MM.1S (cell line): Measurements from ENCODE around the gene IQSEC1.

Source experiments
- DNase-seq: peaks from one replicate; pipeline ENCODE4 v3.0.0-alpha.2; 2015
- H2AFZ ChIP-seq: fragments of 300-600 bp; sonication (generic); 2 replicates; pipeline ENCODE4 v1.6.0; 2016; ENCODE audit warnings: antibody characterized with exemption, low read length
- H3F3A ChIP-seq: fragments of 300-600 bp; sonication (generic); 2 replicates; pipeline ENCODE4 v1.6.1; 2016; ENCODE audit warnings: mild to moderate bottlenecking, antibody characterized with exemption, low read length, moderate library complexity, mixed read lengths; ENCODE audit not compliant: insufficient read depth
- H3K27ac ChIP-seq: fragments of 300-600 bp; sonication (generic); 2 replicates; pipeline ENCODE4 v1.5.1; 2016; ENCODE audit warnings: mild to moderate bottlenecking, low read length
- H3K27me3 ChIP-seq: fragments of 300-600 bp; sonication (generic); replicated peaks from 2 replicates; pipeline ENCODE4 v1.6.0; 2016; ENCODE audit warnings: low read length; ENCODE audit not compliant: insufficient read depth
- H3K36me3 ChIP-seq: fragments of 300-600 bp; sonication (generic); replicated peaks from 2 replicates; pipeline ENCODE4 v1.6.1; 2016; ENCODE audit warnings: mild to moderate bottlenecking, low read length, mixed read lengths; ENCODE audit not compliant: insufficient read depth
- H3K4me1 ChIP-seq: fragments of 300-600 bp; sonication (generic); 2 replicates; pipeline ENCODE4 v1.6.1; 2016; ENCODE audit warnings: low read length, mixed read lengths
- H3K4me2 ChIP-seq: fragments of 300-600 bp; sonication (generic); 2 replicates; pipeline ENCODE4 v1.6.0; 2016; ENCODE audit warnings: low read depth, low read length
- H3K4me3 ChIP-seq: fragments of 300-600 bp; sonication (generic); 2 replicates; pipeline ENCODE4 v1.5.1; 2016; ENCODE audit warnings: low read length, mixed read lengths
- H3K79me2 ChIP-seq: fragments of 300-600 bp; sonication (generic); 2 replicates; pipeline ENCODE4 v1.6.1; 2016; ENCODE audit warnings: mixed run types, low read length, mixed read lengths
- H3K9ac ChIP-seq: fragments of 300-600 bp; sonication (generic); 2 replicates; pipeline ENCODE4 v1.6.1; 2016; ENCODE audit warnings: low read length, mixed read lengths
- H3K9me2 ChIP-seq: fragments of 300-600 bp; sonication (generic); replicated peaks from 2 replicates; pipeline ENCODE4 v1.6.1; 2016; ENCODE audit warnings: mild to moderate bottlenecking, low read length, mixed read lengths; ENCODE audit not compliant: insufficient read depth
- H3K9me3 ChIP-seq: fragments of 300-600 bp; sonication (generic); replicated peaks from 2 replicates; pipeline ENCODE4 v1.6.1; 2016; ENCODE audit warnings: mild to moderate bottlenecking, low read length, mixed read lengths; ENCODE audit not compliant: insufficient read depth
- H4K20me1 ChIP-seq: fragments of 300-600 bp; sonication (generic); 2 replicates; pipeline ENCODE4 v1.6.1; 2016; ENCODE audit warnings: mild to moderate bottlenecking, low read length, moderate library complexity, mixed read lengths; ENCODE audit not compliant: insufficient read depth
- EZH2 ChIP-seq: fragments of 300-600 bp; sonication (generic); optimal IDR thresholded peaks from 2 replicates; pipeline ENCODE3; 2017; ENCODE audit warnings: low read depth, mild to moderate bottlenecking, antibody characterized with exemption, low read length, mixed read lengths
- EZH2phosphoT487 ChIP-seq: fragments of 300-600 bp; sonication (generic); IDR thresholded peaks from 2 replicates; pipeline ENCODE4 v1.6.1; 2018; ENCODE audit warnings: antibody characterized with exemption, low read length
- TF ChIP-seq, protein P1 (sequence below): fragments of 300-600 bp; sonication (generic); IDR thresholded peaks from 2 replicates; pipeline ENCODE4 v1.5.1; 2016; ENCODE audit warnings: antibody characterized with exemption, low read length, mixed read lengths

Gene IQSEC1

DNA sequence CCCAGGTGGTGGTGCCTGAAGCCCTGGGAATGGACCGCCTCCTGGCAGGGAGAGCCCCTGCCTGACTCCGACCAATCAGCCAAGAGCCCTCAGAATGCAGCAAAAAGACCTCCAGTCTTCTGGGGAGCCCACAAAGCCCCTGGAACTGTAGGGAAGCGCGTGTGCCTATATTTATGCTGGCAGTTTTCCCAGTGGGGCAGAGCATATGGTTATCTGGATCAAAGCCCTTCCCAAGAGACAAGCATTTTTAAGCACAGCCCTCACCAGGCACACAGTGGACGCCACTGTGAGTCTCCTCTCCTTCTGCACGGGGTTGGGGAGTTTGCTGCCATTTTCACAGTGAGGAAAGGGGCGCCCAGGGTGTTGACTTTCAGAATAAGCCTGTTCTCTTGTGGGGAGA is 150.9 kb downstream of the IQSEC1 start:
- Histone ChIP-seq H3K27ac (no peak overlapping the region), H3F3A (no peaks in the 10 kb centered on the region), H3K36me3 (peaks cover 7% of the 10 kb centered on the region), H3K4me2 (no peak overlapping the region), H3K9me2 (no peaks in the 10 kb centered on the region), H3K9me3 (no peaks in the 10 kb centered on the region), H3K4me3 (no peak overlapping the region), H3K9ac (no peak overlapping the region), H2AFZ (no peak overlapping the region), H3K79me2 (peaks cover 11% of the 10 kb centered on the region), H3K27me3 (no peaks in the 10 kb centered on the region), H4K20me1 (no peaks in the 10 kb centered on the region), H3K4me1 (no peaks in the 10 kb centered on the region)
- TF ChIP-seq, protein P1, sequence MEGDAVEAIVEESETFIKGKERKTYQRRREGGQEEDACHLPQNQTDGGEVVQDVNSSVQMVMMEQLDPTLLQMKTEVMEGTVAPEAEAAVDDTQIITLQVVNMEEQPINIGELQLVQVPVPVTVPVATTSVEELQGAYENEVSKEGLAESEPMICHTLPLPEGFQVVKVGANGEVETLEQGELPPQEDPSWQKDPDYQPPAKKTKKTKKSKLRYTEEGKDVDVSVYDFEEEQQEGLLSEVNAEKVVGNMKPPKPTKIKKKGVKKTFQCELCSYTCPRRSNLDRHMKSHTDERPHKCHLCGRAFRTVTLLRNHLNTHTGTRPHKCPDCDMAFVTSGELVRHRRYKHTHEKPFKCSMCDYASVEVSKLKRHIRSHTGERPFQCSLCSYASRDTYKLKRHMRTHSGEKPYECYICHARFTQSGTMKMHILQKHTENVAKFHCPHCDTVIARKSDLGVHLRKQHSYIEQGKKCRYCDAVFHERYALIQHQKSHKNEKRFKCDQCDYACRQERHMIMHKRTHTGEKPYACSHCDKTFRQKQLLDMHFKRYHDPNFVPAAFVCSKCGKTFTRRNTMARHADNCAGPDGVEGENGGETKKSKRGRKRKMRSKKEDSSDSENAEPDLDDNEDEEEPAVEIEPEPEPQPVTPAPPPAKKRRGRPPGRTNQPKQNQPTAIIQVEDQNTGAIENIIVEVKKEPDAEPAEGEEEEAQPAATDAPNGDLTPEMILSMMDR, result no peak
- TF ChIP-seq EZH2phosphoT487 (no peak), EZH2 (no peak)
- no peak for DNase-seq

DNA sequence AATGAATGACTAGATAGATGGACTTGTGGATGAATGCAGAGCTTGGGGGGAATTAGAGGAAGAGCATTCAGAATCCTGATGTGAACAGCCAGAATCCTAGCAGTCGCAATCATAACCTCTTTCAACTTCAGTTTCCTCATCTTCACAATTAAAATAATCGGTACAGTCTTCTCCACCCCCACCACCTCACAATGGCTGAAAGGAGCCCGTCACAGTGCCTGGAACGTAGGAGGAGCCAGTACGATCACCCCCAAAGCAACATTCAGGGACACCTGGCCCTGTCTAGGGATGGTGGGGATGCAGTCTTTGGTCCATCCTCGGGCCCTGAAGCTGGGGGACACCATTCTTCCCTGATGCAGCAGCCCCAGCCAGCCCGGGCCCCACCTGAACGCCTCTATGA is 151.5 kb downstream of the IQSEC1 start:
- Histone ChIP-seq H3K27ac (no peak overlapping the region), H3K9me3 (no peaks in the 10 kb centered on the region), H3K4me3 (no peak overlapping the region), H3K4me1 (no peaks in the 10 kb centered on the region), H3K9ac (no peak overlapping the region), H3K36me3 (peaks cover 7% of the 10 kb centered on the region), H3K9me2 (no peaks in the 10 kb centered on the region), H2AFZ (no peak overlapping the region), H4K20me1 (no peaks in the 10 kb centered on the region), H3K4me2 (no peak overlapping the region), H3K79me2 (peaks cover 6% of the 10 kb centered on the region), H3K27me3 (no peaks in the 10 kb centered on the region), H3F3A (no peaks in the 10 kb centered on the region)
- TF ChIP-seq, protein P1, result no peak
- TF ChIP-seq EZH2, result no peak
- no peak for DNase-seq

DNA sequence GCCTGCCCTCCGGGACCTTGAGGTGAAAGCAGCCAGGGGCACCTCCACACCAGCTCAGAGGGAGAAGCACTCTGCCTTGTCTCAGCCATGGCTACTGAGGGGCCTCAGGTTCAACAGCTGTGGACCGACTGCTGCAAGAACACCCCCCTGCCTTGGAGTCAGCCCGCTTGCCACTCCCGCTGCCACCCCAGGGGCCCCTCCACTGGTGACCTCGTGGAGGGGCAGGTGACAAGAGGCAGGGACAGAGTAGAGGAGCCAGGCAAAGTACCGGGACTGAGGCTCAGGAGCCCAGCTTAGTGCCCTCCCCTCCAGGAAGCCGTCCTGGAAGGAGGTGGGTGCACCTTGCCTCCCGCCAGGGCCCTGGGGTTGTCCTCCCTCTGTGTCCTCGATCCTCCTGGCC is 152.3 kb downstream of the IQSEC1 start:
- Histone ChIP-seq H2AFZ (no peak overlapping the region), H3K79me2 (0 out of 2 replicates have a peak, but pooled peaks cover 4% of the 10 kb centered on the region), H3K4me3 (no peak overlapping the region), H3K9me3 (no peaks in the 10 kb centered on the region), H3K9ac (no peak overlapping the region), H3K4me1 (no peaks in the 10 kb centered on the region), H3K9me2 (no peaks in the 10 kb centered on the region), H3F3A (no peaks in the 10 kb centered on the region), H3K27ac (no peak overlapping the region), H3K27me3 (no peaks in the 10 kb centered on the region), H3K4me2 (no peak overlapping the region), H3K36me3 (peaks cover 7% of the 10 kb centered on the region), H4K20me1 (no peaks in the 10 kb centered on the region)
- no peak for TF ChIP-seq EZH2
- TF ChIP-seq, protein P1, result no peak
- no peak for TF ChIP-seq EZH2phosphoT487
- DNase-seq, result no peak

DNA sequence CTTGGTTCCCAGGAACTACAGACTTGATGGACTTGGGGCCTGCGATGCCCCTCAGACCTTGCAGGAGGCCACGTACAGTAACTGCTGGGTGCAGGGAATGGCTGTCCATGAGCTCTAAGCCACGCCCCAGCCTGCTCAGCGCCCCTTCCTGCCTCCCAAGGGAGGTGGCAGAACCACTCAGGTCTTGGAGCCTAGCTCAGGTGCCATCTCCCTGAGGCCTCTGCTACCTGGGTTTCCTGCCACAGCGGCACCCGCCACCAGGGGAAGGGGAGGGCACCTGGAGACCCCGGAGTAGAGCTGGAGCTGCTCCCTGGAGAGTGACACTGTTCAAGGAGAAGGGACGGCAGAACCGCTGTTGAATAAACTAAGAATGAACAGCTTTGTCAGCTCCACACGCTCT is 154.0 kb downstream of the IQSEC1 start:
- Histone ChIP-seq H3K9ac (no peak overlapping the region), H4K20me1 (no peaks in the 10 kb centered on the region), H3K4me1 (no peaks in the 10 kb centered on the region), H3K4me2 (no peak overlapping the region), H2AFZ (no peak overlapping the region), H3F3A (no peaks in the 10 kb centered on the region), H3K9me3 (no peaks in the 10 kb centered on the region), H3K27ac (no peak overlapping the region), H3K36me3 (peaks cover 7% of the 10 kb centered on the region), H3K4me3 (no peak overlapping the region), H3K9me2 (no peaks in the 10 kb centered on the region), H3K27me3 (no peaks in the 10 kb centered on the region), H3K79me2 (no peaks in the 10 kb centered on the region)
- no peak for DNase-seq
- TF ChIP-seq EZH2 (no peak), EZH2phosphoT487 (no peak)
- TF ChIP-seq, protein P1, result no peak
